DOHH2 (cell line): ENCODE data around the gene ZNF385B.

Experiments
- H3F3A ChIP-seq: fragments of 200-600 bp; sonication (generic), shearing (Covaris generic); 2 replicates; pipeline ENCODE4 v1.6.0; 2016; ENCODE audit warnings: antibody characterized with exemption, mild to moderate bottlenecking; ENCODE audit not compliant: control insufficient read depth, insufficient read depth
- H3K27ac ChIP-seq: fragments of 200-600 bp; sonication (generic); 2 replicates; pipeline ENCODE4 v1.5.1; 2014; ENCODE audit warnings: low read depth, mild to moderate bottlenecking, low read length, moderate library complexity
- H3K27me3 ChIP-seq: fragments of 200-600 bp; sonication (generic); 2 replicates; pipeline ENCODE4 v1.6.1; 2014; ENCODE audit warnings: mild to moderate bottlenecking, low read length, mixed read lengths; ENCODE audit not compliant: control insufficient read depth
- H3K36me3 ChIP-seq: fragments of 200-600 bp; sonication (generic); 2 replicates; pipeline ENCODE4 v1.6.1; 2014; ENCODE audit warnings: mild to moderate bottlenecking, low read length, moderate library complexity, mixed read lengths; ENCODE audit not compliant: control insufficient read depth
- H3K4me1 ChIP-seq: fragments of 200-600 bp; sonication (generic); 2 replicates; pipeline ENCODE4 v1.6.1; 2014; ENCODE audit warnings: mild to moderate bottlenecking, low read length, mixed read lengths; ENCODE audit not compliant: control insufficient read depth
- H3K4me2 ChIP-seq: fragments of 200-600 bp; sonication (generic); 2 replicates; pipeline ENCODE4 v1.6.0; 2014; ENCODE audit warnings: mild to moderate bottlenecking, low read length, moderate library complexity
- H3K4me3 ChIP-seq: fragments of 200-600 bp; sonication (generic); 2 replicates; pipeline ENCODE4 v1.5.1; 2014; ENCODE audit warnings: mild to moderate bottlenecking, low read length, mixed read lengths
- H3K79me2 ChIP-seq: fragments of 200-600 bp; sonication (generic); 2 replicates; pipeline ENCODE4 v1.6.1; 2014; ENCODE audit warnings: mild to moderate bottlenecking, low read length, mixed read lengths; ENCODE audit not compliant: control insufficient read depth
- H3K9me2 ChIP-seq: fragments of 200-600 bp; sonication (generic); replicated peaks from 2 replicates; pipeline ENCODE4 v1.6.1; 2014; ENCODE audit warnings: mild to moderate bottlenecking, low read length, mixed read lengths; ENCODE audit not compliant: control insufficient read depth
- H3K9me3 ChIP-seq: fragments of 200-600 bp; sonication (generic); 2 replicates; pipeline ENCODE4 v1.6.1; 2014; ENCODE audit warnings: antibody characterized with exemption, low read length, mixed read lengths; ENCODE audit not compliant: control insufficient read depth, insufficient read depth
- H4K20me1 ChIP-seq: fragments of 200-600 bp; sonication (generic); 2 replicates; pipeline ENCODE4 v1.6.0; 2014; ENCODE audit warnings: low read depth, mild to moderate bottlenecking, antibody characterized with exemption, low read length, moderate library complexity; ENCODE audit not compliant: control insufficient read depth, insufficient read depth
- EZH2phosphoT487 ChIP-seq: fragments of 200-600 bp; sonication (generic); IDR thresholded peaks from 2 replicates; pipeline ENCODE4 v1.6.1; 2017; ENCODE audit warnings: borderline replicate concordance, mild to moderate bottlenecking, antibody characterized with exemption, low read length, moderate library complexity, mixed read lengths
- TF ChIP-seq, protein P1 (sequence below): fragments of 200-600 bp; sonication (generic); IDR thresholded peaks from one replicate; pipeline ENCODE4 v1.5.1; 2014; ENCODE audit warnings: antibody characterized with exemption, mild to moderate bottlenecking, low read depth, low read length; ENCODE audit not compliant: poor library complexity, severe bottlenecking

ZNF385B gene

DNA sequence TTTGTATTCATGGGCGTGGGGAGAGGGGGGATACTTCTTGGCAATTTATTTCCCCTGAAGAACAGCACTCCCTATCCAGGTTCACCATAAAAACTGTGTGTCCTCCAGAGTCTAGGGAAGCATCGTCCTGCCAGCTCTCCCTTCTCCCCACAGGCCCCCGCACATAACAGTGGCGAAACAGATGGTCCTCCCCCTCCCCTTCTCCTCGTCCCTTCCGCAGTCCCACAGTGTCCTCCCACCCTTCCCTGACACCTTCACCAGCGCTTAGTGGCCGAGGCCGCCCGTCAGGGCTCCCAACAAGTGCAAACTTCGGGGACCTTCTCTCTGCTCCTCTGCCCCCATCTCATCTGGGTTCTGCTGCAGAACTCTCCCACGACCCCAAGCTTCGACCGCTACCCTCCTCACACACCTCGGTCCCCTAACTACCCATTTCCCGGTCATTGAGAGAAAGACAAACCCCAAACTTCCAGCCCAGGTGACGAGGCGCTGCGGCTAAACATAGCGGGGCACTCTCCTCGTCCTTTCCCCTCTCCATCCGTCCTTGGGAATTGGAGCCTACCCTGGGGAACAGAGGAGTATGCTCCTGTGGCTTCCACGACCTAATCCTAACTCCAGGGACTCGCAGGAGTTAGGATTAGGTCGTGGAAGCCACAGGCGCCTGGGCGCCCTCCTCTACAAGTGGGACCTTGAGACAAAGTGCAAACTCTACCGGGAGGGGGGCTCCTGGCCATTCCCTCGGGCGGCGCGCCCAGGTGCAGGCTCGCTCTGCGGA lies 971 bp downstream of the ZNF385B start:
- Histone ChIP-seq H3K27me3 (peaks cover 8% of the 10 kb centered on the region), H3K4me3 (peak overlapping the region; percentile 81)

GRCh38 chr2:179859523-179859922 lies 1.9 kb downstream of the ZNF385B start:
- peaks cover 11% of the 10 kb centered on the region; the same call in 1 of the 2 replicates for H3K36me3 ChIP-seq
- H3K79me2 ChIP-seq, result peaks cover 71% of the 10 kb centered on the region
- no peaks in the 10 kb centered on the region for H4K20me1 ChIP-seq
- peaks cover 83% of the 10 kb centered on the region for H3K4me1 ChIP-seq
- H3K4me3 ChIP-seq, result peak overlapping the region; percentile 81
- H3K27me3 ChIP-seq, result peaks cover 8% of the 10 kb centered on the region
- TF ChIP-seq, protein P1, sequence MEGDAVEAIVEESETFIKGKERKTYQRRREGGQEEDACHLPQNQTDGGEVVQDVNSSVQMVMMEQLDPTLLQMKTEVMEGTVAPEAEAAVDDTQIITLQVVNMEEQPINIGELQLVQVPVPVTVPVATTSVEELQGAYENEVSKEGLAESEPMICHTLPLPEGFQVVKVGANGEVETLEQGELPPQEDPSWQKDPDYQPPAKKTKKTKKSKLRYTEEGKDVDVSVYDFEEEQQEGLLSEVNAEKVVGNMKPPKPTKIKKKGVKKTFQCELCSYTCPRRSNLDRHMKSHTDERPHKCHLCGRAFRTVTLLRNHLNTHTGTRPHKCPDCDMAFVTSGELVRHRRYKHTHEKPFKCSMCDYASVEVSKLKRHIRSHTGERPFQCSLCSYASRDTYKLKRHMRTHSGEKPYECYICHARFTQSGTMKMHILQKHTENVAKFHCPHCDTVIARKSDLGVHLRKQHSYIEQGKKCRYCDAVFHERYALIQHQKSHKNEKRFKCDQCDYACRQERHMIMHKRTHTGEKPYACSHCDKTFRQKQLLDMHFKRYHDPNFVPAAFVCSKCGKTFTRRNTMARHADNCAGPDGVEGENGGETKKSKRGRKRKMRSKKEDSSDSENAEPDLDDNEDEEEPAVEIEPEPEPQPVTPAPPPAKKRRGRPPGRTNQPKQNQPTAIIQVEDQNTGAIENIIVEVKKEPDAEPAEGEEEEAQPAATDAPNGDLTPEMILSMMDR, result no peak
- no peak for TF ChIP-seq EZH2phosphoT487
- H3K4me2 ChIP-seq, result peak overlapping the region; percentile 77
- peaks cover 3% of the 10 kb centered on the region; the same call in 1 of the 2 replicates for H3F3A ChIP-seq
- H3K27ac ChIP-seq, result peak overlapping the region; percentile 45; the same call in 1 of the 2 replicates
- no peaks in the 10 kb centered on the region for H3K9me3 ChIP-seq
- H3K9me2 ChIP-seq, result no peaks in the 10 kb centered on the region

More for the DNA sequence above, 971 bp downstream of the ZNF385B start:
- H3K9me3 ChIP-seq, result no peaks in the 10 kb centered on the region
- peaks cover 62% of the 10 kb centered on the region for H3K79me2 ChIP-seq
- no peaks in the 10 kb centered on the region for H3K9me2 ChIP-seq
- peaks cover 81% of the 10 kb centered on the region for H3K4me1 ChIP-seq
- no peaks in the 10 kb centered on the region for H4K20me1 ChIP-seq
- H3K4me2 ChIP-seq, result peak overlapping the region; percentile 77
- H3K27ac ChIP-seq, result peak overlapping the region; percentile 45
- H3F3A ChIP-seq, result peaks cover 3% of the 10 kb centered on the region; the same call in 1 of the 2 replicates
- TF ChIP-seq, protein P1, result no peak
- TF ChIP-seq EZH2phosphoT487, result no peak
- H3K36me3 ChIP-seq, result peaks cover 11% of the 10 kb centered on the region; the same call in 1 of the 2 replicates

DNA sequence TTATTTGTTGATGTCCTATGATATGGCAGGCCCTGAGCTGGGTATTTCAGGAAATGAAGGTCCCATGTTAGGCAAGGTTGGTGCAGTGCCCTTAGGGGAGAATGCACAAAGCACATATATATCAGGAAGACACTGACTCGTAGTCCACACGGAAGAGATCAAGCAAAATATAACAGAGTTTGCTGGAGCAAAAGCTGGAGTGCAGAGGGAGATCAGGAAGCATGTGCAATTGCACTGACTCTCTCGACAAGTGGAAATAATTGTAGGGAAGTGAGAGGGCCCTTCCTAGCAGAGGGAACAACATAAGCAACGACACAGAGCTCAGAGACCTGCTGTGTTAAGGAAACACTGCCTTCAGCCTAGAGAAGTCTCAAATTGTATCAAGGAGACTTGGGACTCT lies 4.2 kb downstream of the ZNF385B start:
- Histone ChIP-seq H3F3A (no peaks in the 10 kb centered on the region), H3K4me1 (peaks cover 64% of the 10 kb centered on the region), H4K20me1 (no peaks in the 10 kb centered on the region), H3K27me3 (peaks cover 8% of the 10 kb centered on the region), H3K36me3 (peaks cover 16% of the 10 kb centered on the region), H3K9me2 (no peaks in the 10 kb centered on the region), H3K4me3 (peak overlapping the region; percentile 81), H3K9me3 (no peaks in the 10 kb centered on the region), H3K4me2 (peak overlapping the region; percentile 77), H3K79me2 (peaks cover 89% of the 10 kb centered on the region), H3K27ac (no peak overlapping the region)
- TF ChIP-seq, protein P1, result no peak
- no peak for TF ChIP-seq EZH2phosphoT487
